ENCODE measurements around the gene PALM3. TPM values are rescaled to one million over a fixed set of nuclear protein-coding genes. Genes with fewer than 3 reads are reported as not detected.
A peak's percentile ranks its signal among the peaks of the same experiment; 100 is the strongest.

PALM3 gene
- total RNA-seq, 4 donors from 2014 or later = not detected

DNA sequence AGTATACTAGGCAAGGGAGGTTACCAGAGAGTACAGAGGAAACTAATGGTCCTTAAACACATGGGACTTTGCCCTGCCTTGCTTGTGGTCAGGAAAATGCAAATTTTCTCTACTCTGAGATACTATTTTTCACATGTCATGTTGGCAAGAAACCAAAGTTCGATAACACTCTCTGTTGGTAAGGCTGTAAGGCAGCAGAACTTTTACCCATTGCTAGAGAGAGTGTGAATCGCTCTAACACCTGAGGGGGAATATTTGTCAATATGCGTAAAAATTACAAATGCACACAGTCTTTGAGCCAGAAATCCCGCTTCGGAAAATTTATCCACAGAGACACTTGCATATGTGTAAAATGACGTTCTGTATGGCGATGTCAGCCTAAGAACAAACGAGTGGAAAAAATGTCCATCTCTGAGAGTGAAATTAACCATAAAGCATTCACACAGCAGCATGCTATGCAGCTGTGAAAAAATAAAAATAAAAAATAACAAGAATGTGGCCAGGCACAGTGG is 46.3 kb downstream of the PALM3 start:
- H3K9me3 ChIP-seq = no peaks in the 10 kb centered on the region
- H3K27me3 ChIP-seq = no peaks in the 10 kb centered on the region
- no peak overlapping the region for H3K4me3 ChIP-seq
- no peak for DNase-seq (ENCODE audit: low spot score in 2 of 2)
- H3K36me3 ChIP-seq = no peaks in the 10 kb centered on the region
- 71% methylated on average over 8 of the region's 8 CpGs for WGBS
- no peak overlapping the region for H3K27ac ChIP-seq
- no peaks in the 10 kb centered on the region for H3K4me1 ChIP-seq
- no peak for TF ChIP-seq POLR2AphosphoS5 (IDR thresholded peaks at IDR 0.05)
- TF ChIP-seq POLR2A (IDR thresholded peaks at IDR 0.05) = no peak
- TF ChIP-seq EP300 (IDR thresholded peaks at IDR 0.05) = no peak
- TF ChIP-seq, protein P1, sequence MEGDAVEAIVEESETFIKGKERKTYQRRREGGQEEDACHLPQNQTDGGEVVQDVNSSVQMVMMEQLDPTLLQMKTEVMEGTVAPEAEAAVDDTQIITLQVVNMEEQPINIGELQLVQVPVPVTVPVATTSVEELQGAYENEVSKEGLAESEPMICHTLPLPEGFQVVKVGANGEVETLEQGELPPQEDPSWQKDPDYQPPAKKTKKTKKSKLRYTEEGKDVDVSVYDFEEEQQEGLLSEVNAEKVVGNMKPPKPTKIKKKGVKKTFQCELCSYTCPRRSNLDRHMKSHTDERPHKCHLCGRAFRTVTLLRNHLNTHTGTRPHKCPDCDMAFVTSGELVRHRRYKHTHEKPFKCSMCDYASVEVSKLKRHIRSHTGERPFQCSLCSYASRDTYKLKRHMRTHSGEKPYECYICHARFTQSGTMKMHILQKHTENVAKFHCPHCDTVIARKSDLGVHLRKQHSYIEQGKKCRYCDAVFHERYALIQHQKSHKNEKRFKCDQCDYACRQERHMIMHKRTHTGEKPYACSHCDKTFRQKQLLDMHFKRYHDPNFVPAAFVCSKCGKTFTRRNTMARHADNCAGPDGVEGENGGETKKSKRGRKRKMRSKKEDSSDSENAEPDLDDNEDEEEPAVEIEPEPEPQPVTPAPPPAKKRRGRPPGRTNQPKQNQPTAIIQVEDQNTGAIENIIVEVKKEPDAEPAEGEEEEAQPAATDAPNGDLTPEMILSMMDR (IDR thresholded peaks at IDR 0.05) = no peak

DNA sequence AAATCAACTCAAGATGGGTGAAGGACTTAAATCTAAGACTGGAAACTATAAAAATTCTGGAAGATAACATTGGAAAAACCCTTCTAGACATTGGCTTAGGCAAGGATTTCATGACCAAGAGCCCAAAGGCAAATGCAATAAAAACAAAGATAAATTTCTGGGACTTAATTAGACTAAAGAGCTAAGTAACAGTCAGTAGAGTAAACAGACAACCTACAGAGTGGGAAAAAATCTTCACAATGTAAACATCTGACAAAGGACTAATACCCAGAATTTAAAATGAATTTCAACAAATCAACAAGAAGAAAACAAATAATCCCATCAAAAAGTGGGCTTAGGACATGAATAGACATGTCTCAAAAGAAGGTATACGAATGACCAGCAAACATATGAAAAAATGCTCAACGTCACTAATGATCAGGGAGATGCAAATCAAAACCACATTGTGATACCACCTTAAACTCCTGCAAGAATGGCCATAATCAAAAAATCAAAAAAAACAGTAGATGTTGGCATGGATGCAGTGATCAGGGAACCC is 49.4 kb downstream of the PALM3 start:
- Histone ChIP-seq H3K27me3 (no peaks in the 10 kb centered on the region), H3K9me3 (no peaks in the 10 kb centered on the region), H3K27ac (no peak overlapping the region), H3K36me3 (no peaks in the 10 kb centered on the region), H3K4me3 (no peak overlapping the region), H3K4me1 (no peaks in the 10 kb centered on the region)
- DNase-seq (ENCODE audit: low spot score in 2 of 2) = no peak
- WGBS = 70% methylated on average over 2 of the region's 2 CpGs
- TF ChIP-seq, protein P1 (IDR thresholded peaks at IDR 0.05) = no peak
- TF ChIP-seq POLR2AphosphoS5 (IDR thresholded peaks at IDR 0.05) = no peak
- no peak for TF ChIP-seq EP300 (IDR thresholded peaks at IDR 0.05)
- no peak for TF ChIP-seq POLR2A (IDR thresholded peaks at IDR 0.05)

DNA sequence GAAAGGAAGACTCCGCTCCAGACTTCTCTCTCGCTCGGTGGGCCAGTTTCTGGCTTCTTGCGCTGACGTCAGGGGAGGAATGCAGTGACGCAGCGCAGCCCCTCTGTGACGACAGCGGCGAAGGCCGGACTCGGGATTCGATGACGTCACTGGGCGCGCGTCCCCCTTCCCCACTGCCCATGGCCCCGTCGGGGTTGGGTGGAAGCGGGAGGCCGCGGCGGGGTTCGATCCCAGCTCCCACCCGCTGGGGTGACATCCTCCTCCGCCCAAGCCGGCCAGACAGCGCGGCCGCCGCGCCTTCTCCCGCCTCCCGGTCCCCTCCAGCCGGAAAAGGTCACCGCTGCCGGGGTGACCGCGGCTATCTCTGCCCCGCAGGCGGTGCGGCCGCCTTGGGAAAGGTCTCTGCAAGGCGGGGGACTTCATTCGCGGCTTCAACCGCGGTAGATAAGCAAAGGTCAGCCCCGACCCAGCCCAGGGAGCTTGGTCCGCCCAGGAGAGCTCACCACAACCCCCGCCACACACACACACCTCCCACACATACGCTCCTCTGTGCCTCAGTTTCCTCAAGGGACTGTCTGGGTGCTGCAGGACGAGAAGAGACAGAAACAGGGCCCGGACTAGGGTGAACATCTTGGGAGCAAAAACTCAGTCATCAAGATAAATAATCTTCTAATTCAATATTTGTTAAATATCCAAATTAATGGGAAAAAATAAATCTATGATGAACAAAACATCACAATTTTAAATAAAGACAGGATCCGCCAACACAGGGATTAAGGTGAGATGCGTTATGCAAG is 54.9 kb downstream of the PALM3 start:
- no peak for TF ChIP-seq EP300 (IDR thresholded peaks at IDR 0.05)
- peak; percentile 20 to 82 (median 72) for TF ChIP-seq POLR2AphosphoS5 (IDR thresholded peaks at IDR 0.05)
- peak in 1 of 2 donors; percentile 83 for TF ChIP-seq POLR2A (IDR thresholded peaks at IDR 0.05)
- TF ChIP-seq, protein P1 (IDR thresholded peaks at IDR 0.05) = no peak
- Histone ChIP-seq H3K27me3 (no peaks in the 10 kb centered on the region), H3K9me3 (no peaks in the 10 kb centered on the region), H3K4me3 (peak overlapping the region; percentile 83), H3K4me1 (peaks cover 40% of the 10 kb centered on the region), H3K27ac (peak overlapping the region; percentile 99), H3K36me3 (no peaks in the 10 kb centered on the region)
- peak; percentile 95 for DNase-seq (ENCODE audit: low spot score in 2 of 2)
- WGBS = 11% methylated on average over 34 of the region's 56 CpGs

DNA sequence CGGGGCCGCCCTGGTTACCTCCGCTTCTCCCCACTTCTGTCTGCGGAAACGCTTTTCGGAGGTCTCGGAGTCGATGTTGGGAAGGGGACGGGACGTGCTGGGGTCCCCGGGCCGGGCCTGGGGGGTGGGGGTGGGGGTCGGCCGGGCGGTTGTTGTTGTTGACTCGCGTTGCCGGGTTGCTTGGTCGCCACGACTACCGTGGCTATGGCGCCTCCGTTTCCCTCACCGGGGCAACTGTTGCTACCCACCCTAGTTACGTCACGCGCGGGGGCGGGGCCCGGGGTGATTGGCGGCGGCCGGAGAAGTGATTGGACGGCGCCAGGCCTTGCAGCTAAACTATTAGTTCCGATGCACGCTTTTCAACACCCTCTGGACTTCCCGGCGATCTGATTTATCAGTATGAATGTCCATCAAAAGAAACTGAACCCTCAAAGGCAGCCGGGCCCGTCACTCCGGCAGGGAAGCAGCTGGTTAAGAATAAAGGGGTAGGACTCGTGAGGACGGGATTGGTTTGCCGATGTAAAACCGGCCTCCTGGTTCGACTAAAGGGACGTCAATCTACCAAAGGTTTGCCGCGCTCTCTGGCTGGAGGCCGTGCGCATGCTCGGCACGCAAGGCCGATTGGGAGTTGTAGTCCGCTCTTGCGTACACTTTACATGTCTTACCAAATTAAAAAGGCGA is 55.7 kb downstream of the PALM3 start, which contains the start of gene RFX1:
Gene RFX1 (minus strand): TSS at position 236 of the 681 bp plus-strand sequence. CDS start 12,477 bp downstream, outside the sequence.
- WGBS = under 1% methylated on average over 42 of the region's 58 CpGs

More for the DNA sequence above, 55.7 kb downstream of the PALM3 start, which contains the start of gene RFX1:
- no peaks in the 10 kb centered on the region for H3K36me3 ChIP-seq
- peak within 1 kb of the TSS; percentile 99 for H3K27ac ChIP-seq
- H3K4me1 ChIP-seq = peaks cover 40% of the 10 kb centered on the region
- TF ChIP-seq, protein P1 (IDR thresholded peaks at IDR 0.05) = no peak
- peak in 1 of 3 donors; percentile 81 for TF ChIP-seq POLR2AphosphoS5 (IDR thresholded peaks at IDR 0.05)
- peak within 1 kb of the TSS; percentile 83 for H3K4me3 ChIP-seq
- DNase-seq (ENCODE audit: low spot score in 2 of 2) = peak; percentile 100
- H3K9me3 ChIP-seq = no peaks in the 10 kb centered on the region
- no peaks in the 10 kb centered on the region for H3K27me3 ChIP-seq
